ENCODE data around the gene IL9. TPM values are rescaled to one million over a fixed set of nuclear protein-coding genes. Genes with fewer than 3 reads are reported as not detected.

The IL9 gene
- total and polyA plus RNA-seq, 11 donors: not detected

- no peaks in the 10 kb centered on the region for H3K9me3 ChIP-seq
- peaks cover 0 to 74% (median 13%) of the 10 kb centered on the region in 9 donors for H3K27me3 ChIP-seq
- H3K36me3 ChIP-seq: no peaks in the 10 kb centered on the region
- intact Hi-C loops (cut with DNase I): no loop called here
- no peaks in the 10 kb centered on the region for H3K4me1 ChIP-seq
- 75 to 84% (median 80%) methylated on average over 3 of the region's 3 CpGs for WGBS, 4 donors
- H3K4me3 ChIP-seq: no peak overlapping the region
- TF ChIP-seq CTCF (IDR thresholded peaks at IDR 0.05) (no peak), POLR2A (IDR thresholded peaks at IDR 0.05) (no peak)
- H3K27ac ChIP-seq: no peak overlapping the region
- no peak for DNase-seq
- ATAC-seq: no peak
Observed at GRCh38 chr5:135900276-135900675, 4.6 kb upstream of the IL9 start.

- Histone ChIP-seq H3K27ac (no peak overlapping the region), H3K9me3 (no peaks in the 10 kb centered on the region), H3K36me3 (no peaks in the 10 kb centered on the region), H3K4me3 (no peak overlapping the region), H3K4me1 (no peaks in the 10 kb centered on the region), H3K27me3 (peaks cover 0 to 66% (median 13%) of the 10 kb centered on the region in 9 donors)
- intact Hi-C loops (cut with DNase I): no loop called here
- TF ChIP-seq CTCF (IDR thresholded peaks at IDR 0.05): no peak
- no peak for TF ChIP-seq POLR2A (IDR thresholded peaks at IDR 0.05)
- no peak for DNase-seq
- 76 to 82% (median 79%) methylated on average over 6 of the region's 6 CpGs for WGBS, 4 donors
- no peak for ATAC-seq
Observed at GRCh38 chr5:135898651-135899050, 3.0 kb upstream of the IL9 start.

GRCh38 chr5:135894789-135895188, 852 bp downstream of the IL9 start:
- H3K27ac ChIP-seq: no peak overlapping the region
- no peak for DNase-seq
- H3K4me1 ChIP-seq: peaks cover 0 to 6% (median 0%) of the 10 kb centered on the region in 12 donors
- H3K4me3 ChIP-seq: no peak overlapping the region
- peaks cover 0 to 40% (median 7%) of the 10 kb centered on the region in 9 donors for H3K27me3 ChIP-seq
- no peaks in the 10 kb centered on the region for H3K36me3 ChIP-seq
- no peaks in the 10 kb centered on the region for H3K9me3 ChIP-seq
- TF ChIP-seq CTCF (IDR thresholded peaks at IDR 0.05): no peak
- no peak for TF ChIP-seq POLR2A (IDR thresholded peaks at IDR 0.05)
- no peak for ATAC-seq
- intact Hi-C loops (cut with DNase I): loop anchor here in 1 of 10 donors (5.0 kb wide), 1 partner anchor 43 kb away; no protein-coding TSS in a partner anchor
- WGBS, 4 donors: 54 to 71% (median 64%) methylated on average over 2 of the region's 2 CpGs

- TF ChIP-seq CTCF (IDR thresholded peaks at IDR 0.05) (no peak), POLR2A (IDR thresholded peaks at IDR 0.05) (no peak)
Observed at GRCh38 chr5:135894276-135894675, 1.4 kb downstream of the IL9 start.

More at GRCh38 chr5:135894276-135894675, 1.4 kb downstream of the IL9 start:
- WGBS, 4 donors: 37 to 46% (median 40%) methylated on average over 8 of the region's 8 CpGs
- Histone ChIP-seq H3K4me1 (peaks cover 0 to 6% (median 0%) of the 10 kb centered on the region in 12 donors), H3K27me3 (peaks cover 0 to 35% (median 7%) of the 10 kb centered on the region in 9 donors), H3K4me3 (no peak overlapping the region), H3K36me3 (no peaks in the 10 kb centered on the region), H3K27ac (no peak overlapping the region), H3K9me3 (no peaks in the 10 kb centered on the region)
- ATAC-seq (no peak), DNase-seq (no peak)
- intact Hi-C loops (cut with DNase I): loop anchor here in 1 of 10 donors (5.0 kb wide), 1 partner anchor 43 kb away; no protein-coding TSS in a partner anchor
